SK-N-SH treated with all-trans-retinoic acid at 6 μM for 48 hours (cell line): ENCODE measurements around the gene VASN.
"Not testable (repeated sequence)": the region's sequence is repeated elsewhere in the genome, so short reads cannot be mapped to it uniquely, and the experiment has no call there.

ENCODE experiments used
- CREB5 ChIP-seq: fragments of 250-450 bp; sonication (Bioruptor Pico); IDR thresholded peaks from 2 replicates; pipeline ENCODE4 v1.5.1; 2020; ENCODE audit warnings: low read depth, mild to moderate bottlenecking, moderate library complexity
- RARB ChIP-seq: fragments of 250-450 bp; sonication (Bioruptor Pico); IDR thresholded peaks from 2 replicates; pipeline ENCODE4 v1.8.0; 2021; ENCODE audit warnings: mild to moderate bottlenecking, moderate library complexity
- SNAI2 ChIP-seq: fragments of 250-450 bp; sonication (Bioruptor Pico); IDR thresholded peaks from 2 replicates; pipeline ENCODE4 v1.5.0; 2020; ENCODE audit warnings: mild to moderate bottlenecking, moderate library complexity
- TSHZ2 ChIP-seq: fragments of 250-450 bp; sonication (Bioruptor Pico); IDR thresholded peaks from 2 replicates; pipeline ENCODE4 v1.5.0; 2020; ENCODE audit warnings: mild to moderate bottlenecking, moderate library complexity

- TF ChIP-seq CREB5; RARB (CRISPR knock-in tag); TSHZ2 (CRISPR knock-in tag); SNAI2 (CRISPR knock-in tag): not testable (repeated sequence)
These were observed 27.2 kb upstream of the VASN start for GRCh38 chr16:4344300-4344982.
